Heart right ventricle (tissue), 16 donors: ENCODE measurements around the gene ZNF75A. TPM values are rescaled to one million over a fixed set of nuclear protein-coding genes. Genes with fewer than 3 reads are reported as not detected.

ENCODE experiments used
- ATAC-seq, 8 donors: fragments of 200-7000 bp; cut with Tn5 transposase; one replicate each; pipeline ENCODE4 v1.9.1; 2020; ENCODE audit warnings: mild to moderate bottlenecking in 8 of 8, moderate library complexity in 8 of 8, moderate number of reproducible peaks in 1 of 8
- DNase-seq, 2 donors: peaks; one replicate each; pipeline ENCODE4 v3.0.0-alpha.2; 2020
- H3K27ac ChIP-seq, 10 donors: fragments of 200-600 bp; sonication (generic) in 2 of 10; one replicate each; pipeline versions ENCODE4 v1.5.0 to v1.8.0; 2020 to 2022; ENCODE audit warnings: mild to moderate bottlenecking in 3 of 10
- H3K27me3 ChIP-seq, 7 donors: fragments of 200-600 bp; one replicate each; pipeline ENCODE4 v1.8.0; 2021 to 2022; ENCODE audit warnings: mild to moderate bottlenecking in 2 of 7
- H3K36me3 ChIP-seq, 9 donors: fragments of 200-600 bp; sonication (generic) in 1 of 9; one replicate each; pipeline versions ENCODE4 v1.5.0 to v1.8.0; 2020 to 2022; ENCODE audit warnings: mild to moderate bottlenecking in 2 of 9
- H3K4me1 ChIP-seq, 9 donors: fragments of 200-600 bp; sonication (generic) in 1 of 9; one replicate each; pipeline versions ENCODE4 v1.5.0 to v1.8.0; 2020 to 2022; ENCODE audit warnings: mild to moderate bottlenecking in 4 of 9
- H3K4me3 ChIP-seq, 10 donors: fragments of 200-600 bp; sonication (generic) in 2 of 10; one replicate each; pipeline versions ENCODE4 v1.5.0 to v1.8.0; 2020 to 2022; ENCODE audit warnings: mild to moderate bottlenecking in 7 of 10, moderate library complexity in 2 of 10
- H3K9me3 ChIP-seq, 11 donors: fragments of 200-600 bp in 10 of 11; sonication (generic) in 2 of 11; one replicate each; pipeline versions ENCODE4 v1.5.0 to v1.8.0; 2013 to 2022; ENCODE audit warnings: mild to moderate bottlenecking in 2 of 11, control low read depth in 1 of 11, moderate library complexity in 1 of 11
- CTCF ChIP-seq, 9 donors: fragments of 200-600 bp; sonication (generic) in 2 of 9; IDR thresholded peaks; one replicate each; pipeline versions ENCODE4 v1.5.0 to v1.8.0; 2021 to 2022; ENCODE audit warnings: antibody characterized with exemption in 9 of 9, mild to moderate bottlenecking in 5 of 9, moderate library complexity in 1 of 9
- WGBS, 2 donors: extraction: QIAGEN DNeasy Blood & Tissue Kit; methylation state at CpG; one replicate each; pipeline ENCODE4 v1.1.7; 2013; ENCODE audit warnings: inconsistent platforms in 1 of 2; 5-methylcytosine and 5-hydroxymethylcytosine counted together
- intact Hi-C, 10 donors: fragments of 100-400 bp; cut with DNase I; formaldehyde crosslinking; loops; one replicate each; pipeline versions ENCODE4 v1.11.1 to v1.14.2; 2022
- polyA plus RNA-seq, 2 donors: library from polyadenylated mRNA; stranded (reverse); fragments of 200-250 nt; gene quantifications; one replicate each; pipeline ENCODE4 v1.2.3, GENCODE V29; 2013
- total RNA-seq, 10 donors: library from RNA; stranded (reverse); fragmentation: NEBNext Ultra II Directional in 3 of 10; extraction: Animal tissue kit (Norgen Biotek cat#: 25700) in 3 of 10; gene quantifications; one replicate each; pipeline versions ENCODE4 v1.2.1 to v1.2.4, GENCODE V29; 2021 to 2023
- donor health status: Arrhythmogenic right ventricular cardiomyopathy.
- donor health status: ischemic (EF 13 %, LVEDD 7.1; RV severe dilation, severe dysfunction).
- donor health status: healthy with polysubstance abuse.
- donor health status: DM: no; HTN: yes; CAD: no.
- donor health status: DM: no; HTN: no; CAD: no.
- donor health status: ischemic (EF 25% LVEDD 6.9; RV normal size, moderate dysfunction).
- donor health status: ischemic (EF 25% LVEDD 5.7; RV mildly dilated, moderate dysfunction).
- donor health status: healthy.
- donor health status: DM: yes; HTN: yes; CAD: no.
- donor health status: Ischemic cardiomyopathy.
- donor health status: ischemic (EF 35%, LVEDD 5.7; RV mildly dilated, moderate dysfunction).
- donor health status: nonischemic (EF 11% LVEDD 7.7; RV severe dilation, severe dysfunction).
- donor health status: DM: yes; HTN: yes; CAD: no.
- donor health status: PGD.
- donor health status: ischemic (EF 29% LVEDD 5.4; RV normal size, mild dysfunction).
- donor health status: nonischemic (EF 23%, LVEDD 6.1; RV moderate dilation, normal function).

The ZNF75A gene
- total and polyA plus RNA-seq, 12 donors, result 9.1 to 33.9 (median 21.6) TPM

GRCh38 chr16:3355589-3355988 is 50.3 kb downstream of the ZNF75A start, which contains the start of gene OR2C1:
Gene OR2C1 (plus strand): TSS chr16:3355889. CDS start chr16:3355941, 52 bp downstream.
- 65 to 74% methylated on average over 3 of the region's 3 CpGs for WGBS, 2 donors
- ATAC-seq (no peak), DNase-seq (no peak)
- intact Hi-C loops, result no loop called here
- TF ChIP-seq CTCF (IDR thresholded peaks at IDR 0.05), result no peak
- H3K9me3 ChIP-seq, result peaks cover 0 to 9% (median 0%) of the 10 kb centered on the region in 11 donors
- no peaks in the 10 kb centered on the region for H3K4me1 ChIP-seq
- no peak within 1 kb of the TSS for H3K4me3 ChIP-seq
- no peaks in the 10 kb centered on the region for H3K36me3 ChIP-seq
- H3K27me3 ChIP-seq, result no peaks in the 10 kb centered on the region
- H3K27ac ChIP-seq, result no peak within 1 kb of the TSS

GRCh38 chr16:3356118-3356517 is 50.8 kb downstream of the ZNF75A start:
- TF ChIP-seq CTCF (IDR thresholded peaks at IDR 0.05), result no peak
- 81 to 83% methylated on average over 10 of the region's 10 CpGs for WGBS, 2 donors

GRCh38 chr16:3358871-3359270 is 53.6 kb downstream of the ZNF75A start:
- Histone ChIP-seq H3K9me3 (peaks cover 0 to 8% (median 0%) of the 10 kb centered on the region in 11 donors), H3K27ac (no peak overlapping the region), H3K4me1 (no peaks in the 10 kb centered on the region), H3K27me3 (peaks cover 0 to 17% (median 3%) of the 10 kb centered on the region in 7 donors), H3K36me3 (no peaks in the 10 kb centered on the region), H3K4me3 (no peak overlapping the region)
- ATAC-seq, result no peak
- intact Hi-C loops, result no loop called here
- no peak for TF ChIP-seq CTCF (IDR thresholded peaks at IDR 0.05)
- DNase-seq, result no peak
- WGBS, 2 donors, result 31 to 37% methylated on average over 1 of the region's 1 CpG

More at GRCh38 chr16:3356118-3356517, 50.8 kb downstream of the ZNF75A start:
- no peak for DNase-seq
- Histone ChIP-seq H3K36me3 (no peaks in the 10 kb centered on the region), H3K4me3 (no peak overlapping the region), H3K27me3 (peaks cover 0 to 4% (median 0%) of the 10 kb centered on the region in 7 donors), H3K4me1 (no peaks in the 10 kb centered on the region), H3K9me3 (peaks cover 0 to 9% (median 0%) of the 10 kb centered on the region in 11 donors), H3K27ac (no peak overlapping the region)
- intact Hi-C loops, result no loop called here
- no peak for ATAC-seq

- Histone ChIP-seq H3K4me3 (no peak overlapping the region), H3K36me3 (no peaks in the 10 kb centered on the region), H3K4me1 (peaks cover 0 to 8% (median 0%) of the 10 kb centered on the region in 9 donors), H3K9me3 (peaks cover 0 to 15% (median 3%) of the 10 kb centered on the region in 11 donors), H3K27me3 (peaks cover 0 to 17% (median 3%) of the 10 kb centered on the region in 7 donors), H3K27ac (no peak overlapping the region)
- DNase-seq (no peak), ATAC-seq (no peak)
- no peak for TF ChIP-seq CTCF (IDR thresholded peaks at IDR 0.05)
- intact Hi-C loops, result loop anchor here in 1 of 10 donors (10.0 kb wide), 1 partner anchor 128 kb away; the partner anchor contains the start of gene ZNF200
Measured at GRCh38 chr16:3362931-3363330, 57.6 kb downstream of the ZNF75A start.
